Tibial nerve (tissue), 4 donors: Measurements from ENCODE around the gene DTD2. TPM values are rescaled to one million over a fixed set of nuclear protein-coding genes. Genes with fewer than 3 reads are reported as not detected.

Source experiments
- DNase-seq, 2 donors: peaks; one replicate each; pipeline ENCODE4 v3.0.0-alpha.2; 2019; ENCODE audit warnings: low spot score in 2 of 2
- H3K27ac ChIP-seq, 4 donors: fragments of 200-600 bp; sonication (generic) in 3 of 4; one replicate each; pipeline ENCODE4 v1.5.1; 2017 to 2019; ENCODE audit warnings: mild to moderate bottlenecking in 1 of 4
- H3K27me3 ChIP-seq, 2 donors: fragments of 200-600 bp; sonication (generic) in 1 of 2; one replicate each; pipeline versions ENCODE4 v1.5.1 to v1.6.0; 2017 to 2019
- H3K36me3 ChIP-seq, 3 donors: fragments of 200-600 bp; sonication (generic); one replicate each; pipeline ENCODE4 v1.5.1; 2018 to 2019
- H3K4me1 ChIP-seq, 4 donors: fragments of 200-600 bp; sonication (generic) in 3 of 4; one replicate each; pipeline ENCODE4 v1.5.1; 2017 to 2019
- H3K4me3 ChIP-seq, 4 donors: fragments of 200-600 bp; sonication (generic) in 3 of 4; one replicate each; pipeline ENCODE4 v1.5.1; 2017 to 2019; ENCODE audit warnings: mild to moderate bottlenecking in 1 of 4, moderate library complexity in 1 of 4
- H3K9me3 ChIP-seq, 4 donors: fragments of 200-600 bp; sonication (generic) in 3 of 4; one replicate each; pipeline ENCODE4 v1.5.1; 2017 to 2019
- CTCF ChIP-seq, 5 experiments: fragments of 200-600 bp in 3 of 5; fragments of 450-650 bp in 2 of 5; sonication (generic) in 3 of 5; IDR thresholded peaks; one replicate each; pipeline ENCODE4 v1.5.1; 2016 to 2019; ENCODE audit warnings: antibody characterized with exemption in 5 of 5, mild to moderate bottlenecking in 3 of 5, moderate library complexity in 2 of 5
- EP300 ChIP-seq, 2 donors: sonication (generic); formaldehyde crosslinking; IDR thresholded peaks; one replicate each; pipeline ENCODE4 v1.6.1; 2017; ENCODE audit warnings: antibody characterized with exemption in 2 of 2, mild to moderate bottlenecking in 1 of 2
- POLR2A ChIP-seq, 2 donors: fragments of 450-650 bp; IDR thresholded peaks; one replicate each; pipeline ENCODE4 v1.6.1; 2017; ENCODE audit warnings: antibody characterized with exemption in 2 of 2, mild to moderate bottlenecking in 2 of 2, moderate library complexity in 2 of 2
- WGBS, 2 donors: methylation state at CpG; one replicate each; pipeline ENCODE4 v1.1.5; 2018; 5-methylcytosine and 5-hydroxymethylcytosine counted together
- total RNA-seq, 4 donors: library from RNA; depleted of rRNA; stranded (reverse); fragments of >200 nt; gene quantifications; one replicate each; pipeline ENCODE4 v1.1.0, GENCODE V29; 2016

Gene DTD2
- total RNA-seq, 4 donors from 2014 or later: 40.0 to 63.4 (median 47.4) TPM

- Histone ChIP-seq H3K27ac (no peak within 1 kb of the TSS), H3K27me3 (no peaks in the 10 kb centered on the region), H3K9me3 (no peaks in the 10 kb centered on the region), H3K4me1 (peaks cover 0 to 14% (median 2%) of the 10 kb centered on the region in 4 donors), H3K36me3 (no peaks in the 10 kb centered on the region), H3K4me3 (no peak within 1 kb of the TSS)
- no peak for TF ChIP-seq EP300 (IDR thresholded peaks at IDR 0.05)
- TF ChIP-seq POLR2A (IDR thresholded peaks at IDR 0.05): no peak
- no peak for TF ChIP-seq CTCF (IDR thresholded peaks at IDR 0.05)
- no peak for DNase-seq
- WGBS, 2 donors: 77 to 80% methylated on average over 1 of the region's 1 CpG
Measured at GRCh38 chr14:31487886-31488285, 30.6 kb upstream of the DTD2 start, which contains the start of gene GPR33. Gene GPR33, minus strand, starts transcription at chr14:31488039. Its CDS starts 4,074 bp downstream, at chr14:31483965.

- Histone ChIP-seq H3K27me3 (no peaks in the 10 kb centered on the region), H3K9me3 (no peaks in the 10 kb centered on the region), H3K4me1 (peaks cover 0 to 14% (median 2%) of the 10 kb centered on the region in 4 donors), H3K27ac (no peak overlapping the region), H3K36me3 (no peaks in the 10 kb centered on the region), H3K4me3 (no peak overlapping the region)
- 82 to 83% methylated on average over 2 of the region's 2 CpGs for WGBS, 2 donors
- TF ChIP-seq CTCF (IDR thresholded peaks at IDR 0.05) (no peak), POLR2A (IDR thresholded peaks at IDR 0.05) (no peak), EP300 (IDR thresholded peaks at IDR 0.05) (no peak)
- DNase-seq: no peak
Measured at GRCh38 chr14:31486764-31487163, 29.5 kb upstream of the DTD2 start.

GRCh38 chr14:31484754-31485153 lies 27.4 kb upstream of the DTD2 start:
- Histone ChIP-seq H3K4me1 (peaks cover 0 to 10% (median 2%) of the 10 kb centered on the region in 4 donors), H3K27me3 (no peaks in the 10 kb centered on the region), H3K36me3 (no peaks in the 10 kb centered on the region), H3K9me3 (no peaks in the 10 kb centered on the region), H3K27ac (no peak overlapping the region), H3K4me3 (no peak overlapping the region)
- 81 to 88% methylated on average over 3 of the region's 3 CpGs for WGBS, 2 donors
- TF ChIP-seq CTCF (IDR thresholded peaks at IDR 0.05) (no peak), EP300 (IDR thresholded peaks at IDR 0.05) (no peak), POLR2A (IDR thresholded peaks at IDR 0.05) (no peak)
- no peak for DNase-seq

- TF ChIP-seq EP300 (IDR thresholded peaks at IDR 0.05) (no peak), CTCF (IDR thresholded peaks at IDR 0.05) (no peak)
- H3K27ac ChIP-seq: peak overlapping the region in 2 of 4 donors; percentile 38 to 51
- no peak overlapping the region for H3K4me3 ChIP-seq
- H3K36me3 ChIP-seq: no peaks in the 10 kb centered on the region
- no peaks in the 10 kb centered on the region for H3K9me3 ChIP-seq
- no peak for DNase-seq
- WGBS, 2 donors: 59 to 62% methylated on average over 4 of the region's 4 CpGs
- peaks cover 0 to 14% (median 3%) of the 10 kb centered on the region in 4 donors for H3K4me1 ChIP-seq
- H3K27me3 ChIP-seq: no peaks in the 10 kb centered on the region
Measured at GRCh38 chr14:31480156-31480555, 22.9 kb upstream of the DTD2 start.

- Histone ChIP-seq H3K4me1 (peaks cover 0 to 14% (median 3%) of the 10 kb centered on the region in 4 donors), H3K4me3 (no peak overlapping the region), H3K36me3 (no peaks in the 10 kb centered on the region), H3K9me3 (no peaks in the 10 kb centered on the region), H3K27me3 (no peaks in the 10 kb centered on the region), H3K27ac (peak overlapping the region in 2 of 4 donors; percentile 38 to 51)
- DNase-seq: no peak
- 37 to 49% methylated on average over 3 of the region's 3 CpGs for WGBS, 2 donors
- TF ChIP-seq CTCF (IDR thresholded peaks at IDR 0.05) (no peak), EP300 (IDR thresholded peaks at IDR 0.05) (no peak), POLR2A (IDR thresholded peaks at IDR 0.05) (no peak)
Measured at GRCh38 chr14:31479027-31479426, 21.7 kb upstream of the DTD2 start.
